Measurements from ENCODE around the gene ZCCHC7. TPM values are rescaled to one million over a fixed set of nuclear protein-coding genes. Genes with fewer than 3 reads are reported as not detected.
A peak's percentile ranks its signal among the peaks of the same experiment; 100 is the strongest.

ZCCHC7 gene
- total and polyA plus RNA-seq, 9 of the 15 experiments (the other 6 are each of a cell fraction or from before 2014, with no cell fraction given), result 34.1 to 68.9 (median 48.8) TPM

DNA sequence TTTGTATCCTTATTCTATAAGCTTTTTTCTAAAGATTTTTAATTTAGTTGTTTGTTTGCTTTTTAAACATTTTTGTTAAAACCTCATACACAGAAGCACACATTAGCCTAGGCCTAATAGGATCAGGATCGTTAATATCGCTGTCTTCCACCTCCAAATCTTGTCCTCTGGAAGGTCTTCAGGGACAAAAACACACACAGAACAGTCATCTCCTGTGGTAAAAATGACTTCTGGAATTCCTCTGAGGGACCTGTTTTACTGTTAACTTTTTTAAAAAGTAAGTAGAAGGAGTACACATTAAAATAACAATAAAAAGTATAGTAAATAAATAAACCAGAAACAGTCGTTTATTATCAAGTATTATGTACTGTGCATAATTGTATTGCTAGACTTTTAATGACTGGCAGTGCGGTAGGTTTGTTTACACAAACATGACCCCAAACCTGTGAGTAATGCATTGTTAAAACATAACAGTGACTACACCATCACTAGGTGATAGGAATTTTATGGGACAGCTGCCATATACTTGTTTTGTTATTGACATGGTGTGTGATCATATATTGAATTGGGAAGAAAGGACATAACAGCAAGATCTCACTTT, 109.6 kb downstream of the ZCCHC7 start:
- POLR2A ChIA-PET, result interaction anchor here (0.8 to 1.6 kb wide), 2 partner anchors 10 to 33 kb away, joined by 3 read pairs; no protein-coding TSS in a partner anchor
- in situ Hi-C loops (cut with MboI), result no loop called here
- no TSS peak for BruUV-seq (replicated peaks)

More for the DNA sequence above, 109.6 kb downstream of the ZCCHC7 start:
- Histone ChIP-seq H3K36me3 (ENCODE audit: control insufficient read depth, insufficient read depth, low read length) (peaks cover 14% of the 10 kb centered on the region; the same call in 1 of the 3 replicates), H3K9ac (ENCODE audit: insufficient read depth in 1 of 2, low read depth in 2 of 2, low read length in 2 of 2) (no peak overlapping the region), H3K9me1 (ENCODE audit: control insufficient read depth, insufficient read depth, low read length) (no peaks in the 10 kb centered on the region), H3K4me1 (replicated peaks in 1 of 2; ENCODE audit: control insufficient read depth in 2 of 2, insufficient read depth in 2 of 2, low read length in 2 of 2) (peaks cover 3% of the 10 kb centered on the region in 2 experiments; a peak in 3 of 5 replicates), H4K20me1 (replicated peaks; ENCODE audit: control insufficient read depth, insufficient read depth, low read length) (no peaks in the 10 kb centered on the region), H3K4me2 (ENCODE audit: insufficient read depth, low read length) (no peak overlapping the region), H3K27ac (ENCODE audit: extremely low read depth, low read depth, low read length) (peak overlapping the region; percentile 31; the same call in 1 of the 3 replicates), H2AFZ (ENCODE audit: low read depth, low read length) (no peak overlapping the region), H3K4me3 (no peak overlapping the region), H3K79me2 (ENCODE audit: control insufficient read depth, insufficient read depth, low read length) (peaks cover 66% of the 10 kb centered on the region), H3K27me3 (ENCODE audit: control insufficient read depth in 2 of 2, insufficient read depth in 2 of 2, low read length in 2 of 2) (no peaks in the 10 kb centered on the region), H3K9me3 (replicated peaks; ENCODE audit: control insufficient read depth, insufficient read depth, low read depth, low read length) (no peaks in the 10 kb centered on the region; the same call in 1 of the 2 replicates)
- no peak for ATAC-seq
- no peak for FAIRE-seq
- 62% methylated on average over 4 of the region's 4 CpGs for WGBS (ENCODE audit: insufficient coverage, low coverage, missing lambda C conversion rate)
- TF ChIP-seq, protein P1, sequence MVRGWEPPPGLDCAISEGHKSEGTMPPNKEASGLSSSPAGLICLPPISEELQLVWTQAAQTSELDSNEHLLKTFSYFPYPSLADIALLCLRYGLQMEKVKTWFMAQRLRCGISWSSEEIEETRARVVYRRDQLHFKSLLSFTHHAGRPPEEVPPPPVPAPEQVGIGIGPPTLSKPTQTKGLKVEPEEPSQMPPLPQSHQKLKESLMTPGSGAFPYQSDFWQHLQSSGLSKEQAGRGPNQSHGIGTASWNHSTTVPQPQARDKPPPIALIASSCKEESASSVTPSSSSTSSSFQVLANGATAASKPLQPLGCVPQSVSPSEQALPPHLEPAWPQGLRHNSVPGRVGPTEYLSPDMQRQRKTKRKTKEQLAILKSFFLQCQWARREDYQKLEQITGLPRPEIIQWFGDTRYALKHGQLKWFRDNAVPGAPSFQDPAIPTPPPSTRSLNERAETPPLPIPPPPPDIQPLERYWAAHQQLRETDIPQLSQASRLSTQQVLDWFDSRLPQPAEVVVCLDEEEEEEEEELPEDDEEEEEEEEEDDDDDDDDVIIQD (CRISPR knock-in tag; IDR thresholded peaks at IDR 0.05), result no peak
- TF ChIP-seq, protein P2, sequence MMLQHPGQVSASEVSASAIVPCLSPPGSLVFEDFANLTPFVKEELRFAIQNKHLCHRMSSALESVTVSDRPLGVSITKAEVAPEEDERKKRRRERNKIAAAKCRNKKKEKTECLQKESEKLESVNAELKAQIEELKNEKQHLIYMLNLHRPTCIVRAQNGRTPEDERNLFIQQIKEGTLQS (IDR thresholded peaks at IDR 0.05), result peak; percentile 18; the same call in 1 of the 2 replicates
- TF ChIP-seq, protein P2 (CRISPR knock-in tag; conservative IDR thresholded peaks at IDR 0.05), result no peak
- peak; percentile 58; the same call in 1 of the 2 replicates for TF ChIP-seq FOSL1 (tag; conservative IDR thresholded peaks at IDR 0.05)
- no peak for TF ChIP-seq ZNF197 (CRISPR knock-in tag; IDR thresholded peaks at IDR 0.05; ENCODE audit: low read depth)
- TF ChIP-seq, protein P3, sequence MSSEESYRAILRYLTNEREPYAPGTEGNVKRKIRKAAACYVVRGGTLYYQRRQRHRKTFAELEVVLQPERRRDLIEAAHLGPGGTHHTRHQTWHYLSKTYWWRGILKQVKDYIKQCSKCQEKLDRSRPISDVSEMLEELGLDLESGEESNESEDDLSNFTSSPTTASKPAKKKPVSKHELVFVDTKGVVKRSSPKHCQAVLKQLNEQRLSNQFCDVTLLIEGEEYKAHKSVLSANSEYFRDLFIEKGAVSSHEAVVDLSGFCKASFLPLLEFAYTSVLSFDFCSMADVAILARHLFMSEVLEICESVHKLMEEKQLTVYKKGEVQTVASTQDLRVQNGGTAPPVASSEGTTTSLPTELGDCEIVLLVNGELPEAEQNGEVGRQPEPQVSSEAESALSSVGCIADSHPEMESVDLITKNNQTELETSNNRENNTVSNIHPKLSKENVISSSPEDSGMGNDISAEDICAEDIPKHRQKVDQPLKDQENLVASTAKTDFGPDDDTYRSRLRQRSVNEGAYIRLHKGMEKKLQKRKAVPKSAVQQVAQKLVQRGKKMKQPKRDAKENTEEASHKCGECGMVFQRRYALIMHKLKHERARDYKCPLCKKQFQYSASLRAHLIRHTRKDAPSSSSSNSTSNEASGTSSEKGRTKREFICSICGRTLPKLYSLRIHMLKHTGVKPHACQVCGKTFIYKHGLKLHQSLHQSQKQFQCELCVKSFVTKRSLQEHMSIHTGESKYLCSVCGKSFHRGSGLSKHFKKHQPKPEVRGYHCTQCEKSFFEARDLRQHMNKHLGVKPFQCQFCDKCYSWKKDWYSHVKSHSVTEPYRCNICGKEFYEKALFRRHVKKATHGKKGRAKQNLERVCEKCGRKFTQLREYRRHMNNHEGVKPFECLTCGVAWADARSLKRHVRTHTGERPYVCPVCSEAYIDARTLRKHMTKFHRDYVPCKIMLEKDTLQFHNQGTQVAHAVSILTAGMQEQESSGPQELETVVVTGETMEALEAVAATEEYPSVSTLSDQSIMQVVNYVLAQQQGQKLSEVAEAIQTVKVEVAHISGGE (CRISPR knock-in tag; IDR thresholded peaks at IDR 0.05), result no peak
- no peak for TF ChIP-seq SP1 (CRISPR knock-in tag; IDR thresholded peaks at IDR 0.05)
- CTCF ChIA-PET (ENCODE audit: low intra/inter-chr PET ratio), result no interaction called here
- DNase-seq (ENCODE audit: extremely low read depth in 1 of 4, low spot score in 3 of 4), result no peak
- intact Hi-C loops (cut with micrococcal nuclease), result no loop called here
